ENCODE data around the gene CRIM1.

DNA sequence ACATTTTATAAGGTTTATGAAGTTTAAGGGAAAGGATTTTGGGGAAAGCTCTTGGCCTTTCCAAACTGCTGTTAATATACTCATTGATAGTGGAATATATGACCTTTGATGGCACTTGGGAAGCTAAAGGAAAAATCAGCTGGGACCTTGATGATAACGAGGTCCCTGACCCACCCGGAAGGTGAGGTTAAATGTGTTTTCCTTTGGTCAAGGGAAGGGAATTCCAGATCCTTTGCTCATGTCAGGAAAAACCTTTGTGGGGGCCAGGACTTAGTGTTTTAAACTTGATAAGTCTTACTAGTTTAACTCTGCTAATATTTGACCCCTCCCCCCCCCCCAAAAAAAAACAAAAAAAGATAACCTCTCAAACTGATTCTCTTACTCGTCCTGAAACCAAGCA is 50.7 kb downstream of the CRIM1 start:
- TF ChIP-seq, protein P1, sequence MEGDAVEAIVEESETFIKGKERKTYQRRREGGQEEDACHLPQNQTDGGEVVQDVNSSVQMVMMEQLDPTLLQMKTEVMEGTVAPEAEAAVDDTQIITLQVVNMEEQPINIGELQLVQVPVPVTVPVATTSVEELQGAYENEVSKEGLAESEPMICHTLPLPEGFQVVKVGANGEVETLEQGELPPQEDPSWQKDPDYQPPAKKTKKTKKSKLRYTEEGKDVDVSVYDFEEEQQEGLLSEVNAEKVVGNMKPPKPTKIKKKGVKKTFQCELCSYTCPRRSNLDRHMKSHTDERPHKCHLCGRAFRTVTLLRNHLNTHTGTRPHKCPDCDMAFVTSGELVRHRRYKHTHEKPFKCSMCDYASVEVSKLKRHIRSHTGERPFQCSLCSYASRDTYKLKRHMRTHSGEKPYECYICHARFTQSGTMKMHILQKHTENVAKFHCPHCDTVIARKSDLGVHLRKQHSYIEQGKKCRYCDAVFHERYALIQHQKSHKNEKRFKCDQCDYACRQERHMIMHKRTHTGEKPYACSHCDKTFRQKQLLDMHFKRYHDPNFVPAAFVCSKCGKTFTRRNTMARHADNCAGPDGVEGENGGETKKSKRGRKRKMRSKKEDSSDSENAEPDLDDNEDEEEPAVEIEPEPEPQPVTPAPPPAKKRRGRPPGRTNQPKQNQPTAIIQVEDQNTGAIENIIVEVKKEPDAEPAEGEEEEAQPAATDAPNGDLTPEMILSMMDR (conservative IDR thresholded peaks at IDR 0.05) = no peak
- TF ChIP-seq ZFX (IDR thresholded peaks at IDR 0.05) = no peak

Data from C4-2B (cell line).